ENCODE measurements around the gene RNF217. TPM values are rescaled to one million over a fixed set of nuclear protein-coding genes. Genes with fewer than 3 reads are reported as not detected.

The RNF217 gene
- total RNA-seq, 1 donor from 2014 or later: 2.2 TPM

DNA sequence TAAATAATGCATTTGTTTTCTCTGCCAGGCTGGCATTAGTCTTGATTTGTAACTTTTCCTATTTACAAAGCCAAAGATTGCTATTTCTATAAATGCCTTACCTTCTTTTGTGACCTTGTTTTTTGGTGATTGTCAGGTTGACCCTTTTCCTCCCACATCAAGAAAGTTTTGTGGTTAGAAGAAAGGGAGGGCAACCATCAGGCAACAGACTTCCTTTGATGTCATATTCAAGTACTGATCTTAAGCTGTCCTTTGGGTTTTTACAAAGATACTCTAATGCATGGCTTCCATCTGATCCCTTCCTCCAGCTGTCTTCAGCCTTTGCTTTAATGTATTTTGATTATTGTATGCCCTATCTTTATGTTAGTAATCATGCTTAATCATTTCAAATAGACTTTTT is 23.9 kb downstream of the RNF217 start:
- Mint-ChIP-seq H3K4me1 (ENCODE audit: low read depth) (no peaks in the 10 kb centered on the region), H3K9me3 (no peaks in the 10 kb centered on the region), H3K27me3 (ENCODE audit: low read depth) (peaks cover 2% of the 10 kb centered on the region), H3K27ac (no peak overlapping the region), H3K36me3 (ENCODE audit: low read depth) (no peaks in the 10 kb centered on the region), H3K4me3 (ENCODE audit: low read depth) (no peak overlapping the region)
- intact Hi-C loops (cut with micrococcal nuclease): no loop called here
- no peak for DNase-seq (ENCODE audit: low spot score)

DNA sequence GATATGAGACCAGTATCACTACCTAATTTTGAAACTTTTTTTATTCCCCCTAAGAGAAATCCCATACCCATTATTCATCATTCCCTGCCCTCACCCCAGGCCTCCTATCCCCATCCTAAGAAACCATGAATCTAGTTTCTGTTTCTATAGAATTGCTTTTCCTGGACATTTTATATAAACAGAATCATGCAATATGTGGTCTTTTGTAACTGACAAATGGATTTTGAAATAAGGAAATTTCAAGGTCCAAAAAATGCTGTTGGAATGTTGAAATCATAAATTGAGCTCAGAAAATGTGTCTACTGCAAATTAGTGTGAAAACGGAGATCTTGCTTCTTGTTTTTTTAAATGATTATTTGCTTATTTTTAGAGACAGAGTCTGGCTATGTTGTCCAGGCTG is 25.1 kb downstream of the RNF217 start:
- intact Hi-C loops (cut with micrococcal nuclease): no loop called here
- peaks cover 2% of the 10 kb centered on the region for H3K27me3 Mint-ChIP-seq (ENCODE audit: low read depth)
- no peak overlapping the region for H3K27ac Mint-ChIP-seq

DNA sequence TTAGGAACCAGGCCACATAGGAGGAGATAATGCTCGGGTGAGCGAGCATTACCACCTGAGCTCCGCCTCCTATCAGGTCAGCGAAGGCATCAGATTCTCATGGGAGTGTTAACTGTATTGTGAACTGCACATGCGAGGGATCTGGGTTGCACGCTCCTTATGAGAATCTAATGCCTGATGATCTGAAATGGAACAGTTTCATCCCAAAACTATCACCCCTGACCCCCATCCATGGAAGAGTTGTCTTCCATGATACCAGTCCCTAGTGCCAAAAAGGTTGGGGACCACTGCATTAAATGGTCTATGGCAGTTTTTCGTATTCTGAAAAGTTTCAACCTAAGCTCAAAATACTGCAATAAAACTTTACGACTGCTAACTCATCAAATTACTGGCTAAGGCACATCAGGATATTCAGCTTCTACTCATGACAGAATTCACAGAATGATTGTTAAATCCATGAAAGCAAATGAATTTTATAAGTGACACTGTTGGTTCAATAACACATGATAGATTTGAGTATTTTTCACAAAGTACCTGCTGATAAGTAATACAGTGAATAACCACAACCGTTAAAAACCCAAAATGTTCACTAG is 25.9 kb downstream of the RNF217 start:
- Mint-ChIP-seq H3K4me1 (ENCODE audit: low read depth) (no peaks in the 10 kb centered on the region), H3K27ac (no peak overlapping the region), H3K36me3 (ENCODE audit: low read depth) (no peaks in the 10 kb centered on the region), H3K9me3 (no peaks in the 10 kb centered on the region), H3K4me3 (ENCODE audit: low read depth) (no peak overlapping the region), H3K27me3 (ENCODE audit: low read depth) (peaks cover 2% of the 10 kb centered on the region)
- no peak for DNase-seq (ENCODE audit: low spot score)
- intact Hi-C loops (cut with micrococcal nuclease): no loop called here

More for the DNA sequence above, 25.1 kb downstream of the RNF217 start:
- H3K4me3 Mint-ChIP-seq (ENCODE audit: low read depth): no peak overlapping the region
- DNase-seq (ENCODE audit: low spot score): no peak
- no peaks in the 10 kb centered on the region for H3K4me1 Mint-ChIP-seq (ENCODE audit: low read depth)
- H3K9me3 Mint-ChIP-seq: no peaks in the 10 kb centered on the region
- no peaks in the 10 kb centered on the region for H3K36me3 Mint-ChIP-seq (ENCODE audit: low read depth)

DNA sequence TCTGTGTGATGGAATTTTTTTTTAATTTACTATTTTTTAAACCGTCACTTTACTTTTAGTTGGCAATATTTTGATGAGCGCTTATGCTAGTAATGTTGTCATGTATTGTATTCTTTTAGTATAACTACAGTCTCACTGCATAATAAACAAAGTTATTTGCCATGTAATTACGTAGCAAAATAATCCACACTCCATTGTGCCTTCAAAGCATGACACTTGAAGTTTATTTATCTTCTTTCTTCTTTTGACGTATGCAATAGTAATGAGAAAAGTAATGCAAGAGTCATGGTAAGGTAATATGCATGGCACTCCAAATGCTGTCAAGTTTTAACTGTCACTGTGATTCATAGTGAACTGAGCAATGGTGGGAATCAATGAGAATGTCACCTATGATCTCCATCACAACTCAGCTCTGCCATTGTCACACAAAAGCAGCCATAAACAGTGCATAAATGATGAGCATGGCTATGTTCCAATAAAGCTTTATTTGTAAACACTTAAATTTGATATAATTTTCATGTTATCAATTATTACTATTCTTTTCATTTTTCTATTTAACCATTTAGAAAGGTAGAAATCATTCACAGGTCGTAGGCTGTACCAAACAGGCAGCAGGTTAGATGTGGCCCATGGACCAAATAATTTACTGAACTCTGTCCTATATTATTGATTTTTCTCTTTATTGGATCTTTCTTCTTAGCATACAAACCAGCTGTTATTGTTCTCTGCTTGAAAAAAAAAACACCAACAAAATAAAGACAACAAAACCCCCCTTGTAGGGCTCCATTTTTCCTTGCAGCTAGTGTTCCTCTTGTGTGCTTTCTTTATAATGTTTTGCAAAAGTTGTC is 27.1 kb downstream of the RNF217 start:
- intact Hi-C loops (cut with micrococcal nuclease): no loop called here
- H3K9me3 Mint-ChIP-seq: no peaks in the 10 kb centered on the region
- no peak overlapping the region for H3K27ac Mint-ChIP-seq
- no peaks in the 10 kb centered on the region for H3K4me1 Mint-ChIP-seq (ENCODE audit: low read depth)
- H3K27me3 Mint-ChIP-seq (ENCODE audit: low read depth): peaks cover 2% of the 10 kb centered on the region
- no peak overlapping the region for H3K4me3 Mint-ChIP-seq (ENCODE audit: low read depth)
- no peaks in the 10 kb centered on the region for H3K36me3 Mint-ChIP-seq (ENCODE audit: low read depth)
- no peak for DNase-seq (ENCODE audit: low spot score)

DNA sequence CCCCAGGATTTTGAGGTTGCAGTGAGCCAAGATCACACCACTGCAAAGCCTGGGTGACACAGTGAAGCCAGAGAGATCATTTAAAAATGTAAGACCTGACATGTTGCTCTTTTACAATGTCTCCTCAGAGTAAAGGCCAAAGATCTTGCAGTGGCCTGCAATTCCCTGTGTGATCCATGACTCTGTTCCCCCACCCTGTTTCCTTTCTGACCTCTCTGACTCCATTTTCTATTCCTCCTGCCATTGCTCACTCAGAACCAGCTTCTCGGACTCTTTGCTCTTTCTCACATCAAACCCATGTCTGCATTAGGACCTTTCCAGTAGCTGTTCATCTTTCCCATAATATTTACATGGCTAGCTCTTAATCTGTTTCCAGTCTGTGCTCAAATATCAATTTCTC is 28.8 kb downstream of the RNF217 start:
- DNase-seq (ENCODE audit: low spot score): no peak
- H3K4me1 Mint-ChIP-seq (ENCODE audit: low read depth): no peaks in the 10 kb centered on the region
- intact Hi-C loops (cut with micrococcal nuclease): no loop called here
- H3K27me3 Mint-ChIP-seq (ENCODE audit: low read depth): peaks cover 2% of the 10 kb centered on the region
- no peak overlapping the region for H3K4me3 Mint-ChIP-seq (ENCODE audit: low read depth)
- H3K36me3 Mint-ChIP-seq (ENCODE audit: low read depth): no peaks in the 10 kb centered on the region
- no peak overlapping the region for H3K27ac Mint-ChIP-seq
- H3K9me3 Mint-ChIP-seq: no peaks in the 10 kb centered on the region

DNA sequence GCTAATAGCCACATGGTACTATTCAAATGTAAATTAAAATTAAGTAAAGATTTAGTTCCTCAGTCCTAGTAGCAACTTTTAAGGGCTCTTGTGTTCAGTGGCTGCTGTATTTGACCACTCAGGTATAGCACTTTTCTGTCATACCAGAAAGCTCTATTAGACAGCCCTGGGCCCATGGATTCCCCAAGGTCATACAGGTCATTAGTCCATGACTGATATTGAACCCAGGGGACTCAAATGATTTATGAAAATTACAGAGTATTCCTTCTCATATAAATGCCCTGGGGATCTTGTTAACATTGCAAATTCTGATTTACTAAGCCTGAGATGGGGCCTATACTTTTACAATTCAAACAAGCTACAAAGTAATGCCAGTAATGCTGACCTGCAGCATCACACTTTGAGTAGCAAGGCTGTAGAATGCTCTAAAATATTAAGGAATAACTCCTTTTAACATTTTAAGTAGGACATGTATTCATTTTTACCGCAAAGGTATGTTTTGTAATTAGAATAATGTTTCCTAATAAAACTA is 29.6 kb downstream of the RNF217 start:
- Mint-ChIP-seq H3K9me3 (no peaks in the 10 kb centered on the region), H3K4me1 (ENCODE audit: low read depth) (no peaks in the 10 kb centered on the region), H3K27me3 (ENCODE audit: low read depth) (peaks cover 2% of the 10 kb centered on the region), H3K4me3 (ENCODE audit: low read depth) (no peak overlapping the region), H3K36me3 (ENCODE audit: low read depth) (no peaks in the 10 kb centered on the region), H3K27ac (no peak overlapping the region)
- intact Hi-C loops (cut with micrococcal nuclease): no loop called here
- DNase-seq (ENCODE audit: low spot score): no peak

DNA sequence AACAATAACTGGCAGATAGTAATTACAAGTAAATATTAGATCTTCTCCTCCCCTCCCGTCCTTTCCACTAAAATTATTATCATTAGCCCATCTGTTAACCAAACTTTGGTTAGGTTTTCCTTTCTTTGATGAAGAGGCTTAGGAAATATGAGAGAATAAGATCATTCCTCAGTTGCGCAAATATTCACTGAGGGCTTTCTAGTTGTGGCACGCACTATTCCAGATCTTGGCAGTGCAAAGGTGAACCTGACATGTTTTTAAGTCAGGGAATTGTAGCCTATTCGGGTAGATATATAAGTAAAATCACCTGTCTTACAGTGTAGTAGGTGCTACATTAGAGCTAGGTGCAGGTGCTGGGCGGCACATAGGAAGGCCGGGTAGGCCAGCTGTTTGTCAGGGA is 31.1 kb downstream of the RNF217 start:
- Mint-ChIP-seq H3K27ac (no peak overlapping the region), H3K4me3 (ENCODE audit: low read depth) (no peak overlapping the region), H3K27me3 (ENCODE audit: low read depth) (peaks cover 2% of the 10 kb centered on the region), H3K4me1 (ENCODE audit: low read depth) (no peaks in the 10 kb centered on the region), H3K9me3 (no peaks in the 10 kb centered on the region), H3K36me3 (ENCODE audit: low read depth) (no peaks in the 10 kb centered on the region)
- DNase-seq (ENCODE audit: low spot score): no peak
- intact Hi-C loops (cut with micrococcal nuclease): no loop called here

DNA sequence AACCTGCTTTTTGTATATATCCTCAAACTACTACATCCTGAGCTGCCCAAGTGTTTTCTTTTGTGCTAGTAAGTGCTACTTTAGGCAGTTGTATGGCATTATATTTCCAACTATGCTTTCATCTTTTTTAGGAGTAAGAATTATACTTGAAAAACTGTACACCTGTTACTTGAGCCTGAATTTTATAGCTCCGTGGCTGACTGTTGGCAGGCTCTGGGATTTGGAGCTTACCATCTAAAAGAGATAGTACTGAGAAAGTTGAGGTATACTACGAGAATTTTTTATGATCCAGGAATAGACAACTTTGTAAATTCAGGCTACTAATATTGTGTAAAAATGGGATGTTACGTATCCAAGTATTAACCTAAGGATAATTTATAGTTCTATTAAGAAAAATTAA is 32.4 kb downstream of the RNF217 start:
- no peak overlapping the region for H3K27ac Mint-ChIP-seq
- H3K4me1 Mint-ChIP-seq (ENCODE audit: low read depth): no peaks in the 10 kb centered on the region
- H3K27me3 Mint-ChIP-seq (ENCODE audit: low read depth): peaks cover 2% of the 10 kb centered on the region
- no peaks in the 10 kb centered on the region for H3K9me3 Mint-ChIP-seq
- intact Hi-C loops (cut with micrococcal nuclease): no loop called here
- H3K36me3 Mint-ChIP-seq (ENCODE audit: low read depth): no peaks in the 10 kb centered on the region
- DNase-seq (ENCODE audit: low spot score): no peak
- H3K4me3 Mint-ChIP-seq (ENCODE audit: low read depth): no peak overlapping the region

DNA sequence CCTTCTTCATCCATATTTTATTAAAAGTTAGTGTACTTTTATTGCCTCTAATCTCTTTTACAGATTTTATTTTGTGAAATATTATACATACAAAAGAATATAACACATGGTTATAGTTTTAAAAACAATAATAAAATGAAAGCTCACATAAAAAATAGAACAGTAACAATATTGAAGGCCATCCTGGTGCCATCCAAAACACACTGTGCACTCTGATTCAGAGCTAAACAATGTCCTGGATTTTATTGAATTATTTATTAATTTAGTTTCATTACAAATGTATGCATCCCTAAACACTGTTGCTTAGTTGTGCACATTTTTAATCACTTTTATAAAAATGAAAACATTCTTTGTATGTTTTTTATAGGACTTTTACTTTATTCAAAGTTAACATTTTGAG is 32.9 kb downstream of the RNF217 start:
- no peaks in the 10 kb centered on the region for H3K27me3 Mint-ChIP-seq (ENCODE audit: low read depth)
- no peak overlapping the region for H3K4me3 Mint-ChIP-seq (ENCODE audit: low read depth)
- H3K9me3 Mint-ChIP-seq: no peaks in the 10 kb centered on the region
- H3K4me1 Mint-ChIP-seq (ENCODE audit: low read depth): no peaks in the 10 kb centered on the region
- H3K36me3 Mint-ChIP-seq (ENCODE audit: low read depth): no peaks in the 10 kb centered on the region
- intact Hi-C loops (cut with micrococcal nuclease): no loop called here
- DNase-seq (ENCODE audit: low spot score): no peak
- no peak overlapping the region for H3K27ac Mint-ChIP-seq

DNA sequence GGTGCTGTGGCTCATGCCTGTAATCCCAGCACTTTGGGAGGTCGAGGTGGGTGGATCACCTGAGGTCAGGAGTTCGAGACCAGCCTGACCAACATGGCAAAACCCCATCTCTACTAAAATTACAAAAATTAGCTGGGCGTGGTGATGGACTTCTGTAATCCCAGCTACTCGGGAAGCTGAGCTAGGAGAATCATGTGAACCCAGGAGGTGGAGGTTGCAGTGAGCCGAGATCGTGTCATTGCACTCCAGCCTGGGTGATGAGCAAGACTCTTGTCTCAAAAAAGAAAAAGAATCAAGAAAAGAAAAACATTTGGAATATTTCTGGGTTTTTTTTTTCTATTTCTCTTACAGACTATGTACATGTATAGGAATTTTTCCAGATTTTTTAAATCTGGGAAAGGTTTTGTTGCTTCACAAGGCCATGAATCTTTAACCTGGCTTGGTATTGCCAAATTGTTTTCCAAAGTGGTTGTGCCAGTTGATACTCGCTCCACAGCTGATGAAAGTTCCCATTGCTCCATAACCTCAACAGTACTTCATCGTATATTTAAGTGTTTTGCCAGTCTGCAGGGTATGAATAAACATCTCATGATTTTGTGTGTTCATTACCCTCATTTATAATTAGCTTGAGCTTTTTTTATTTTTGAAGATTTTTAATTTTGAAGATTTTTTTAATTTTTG is 33.5 kb downstream of the RNF217 start:
- Mint-ChIP-seq H3K27ac (no peak overlapping the region), H3K27me3 (ENCODE audit: low read depth) (no peaks in the 10 kb centered on the region), H3K36me3 (ENCODE audit: low read depth) (no peaks in the 10 kb centered on the region), H3K9me3 (no peaks in the 10 kb centered on the region), H3K4me1 (ENCODE audit: low read depth) (no peaks in the 10 kb centered on the region), H3K4me3 (ENCODE audit: low read depth) (no peak overlapping the region)
- intact Hi-C loops (cut with micrococcal nuclease): no loop called here
- DNase-seq (ENCODE audit: low spot score): no peak

DNA sequence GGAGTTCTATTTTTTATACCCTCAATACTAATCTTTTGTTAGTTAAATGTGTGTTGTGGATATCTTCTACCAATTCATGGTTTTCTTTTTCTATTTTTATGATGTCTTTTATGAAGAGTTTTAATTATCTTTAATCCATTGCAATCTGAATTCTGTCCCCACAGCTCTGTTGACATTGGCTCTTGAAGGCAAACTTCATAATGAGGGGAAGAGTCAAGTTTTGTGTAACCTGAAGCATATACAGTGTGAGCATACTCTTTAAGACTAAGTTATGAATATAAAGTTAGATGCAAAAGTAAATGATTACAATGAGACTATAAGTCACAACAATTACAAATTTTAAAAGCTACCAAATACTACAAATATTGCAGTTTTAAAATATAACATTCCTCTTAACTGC is 34.2 kb downstream of the RNF217 start:
- H3K9me3 Mint-ChIP-seq: no peaks in the 10 kb centered on the region
- H3K4me3 Mint-ChIP-seq (ENCODE audit: low read depth): no peak overlapping the region

DNA sequence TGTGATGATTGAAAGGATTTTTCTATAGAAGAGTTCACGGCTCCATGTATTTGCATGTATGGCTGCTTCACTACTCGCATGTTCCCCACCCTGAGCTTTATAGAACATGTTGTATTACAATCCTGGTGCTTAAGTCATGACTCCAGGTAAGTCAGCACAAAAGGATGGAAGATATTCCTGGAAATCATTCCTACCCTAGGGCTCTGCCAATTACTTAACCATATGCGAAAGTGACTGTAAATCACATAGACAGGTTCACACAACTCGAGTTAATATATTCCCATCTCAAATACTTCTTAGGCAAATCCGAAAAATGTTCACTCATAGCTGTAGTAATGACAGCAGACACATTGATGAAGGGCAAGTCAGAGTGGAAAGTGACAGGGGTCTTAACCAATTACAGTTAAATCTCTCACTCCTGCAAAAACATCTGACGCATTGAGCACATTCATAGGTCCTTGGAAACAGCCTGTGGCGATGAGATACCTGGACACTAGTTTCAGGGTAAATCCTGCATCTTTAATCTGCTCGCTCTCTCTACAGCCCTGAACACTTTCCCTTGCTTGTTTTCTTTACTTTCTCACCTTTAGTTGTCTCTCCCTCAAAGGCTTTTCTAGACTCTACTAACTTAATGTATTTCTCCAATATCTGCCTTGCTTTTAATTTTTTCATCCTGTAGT is 35.1 kb downstream of the RNF217 start:
- DNase-seq (ENCODE audit: low spot score): no peak
- H3K4me3 Mint-ChIP-seq (ENCODE audit: low read depth): no peak overlapping the region
- no peaks in the 10 kb centered on the region for H3K27me3 Mint-ChIP-seq (ENCODE audit: low read depth)
- H3K27ac Mint-ChIP-seq: no peak overlapping the region
- H3K4me1 Mint-ChIP-seq (ENCODE audit: low read depth): no peaks in the 10 kb centered on the region
- intact Hi-C loops (cut with micrococcal nuclease): no loop called here
- H3K9me3 Mint-ChIP-seq: no peaks in the 10 kb centered on the region
- H3K36me3 Mint-ChIP-seq (ENCODE audit: low read depth): no peaks in the 10 kb centered on the region

More for the DNA sequence above, 34.2 kb downstream of the RNF217 start:
- Mint-ChIP-seq H3K27ac (no peak overlapping the region), H3K27me3 (ENCODE audit: low read depth) (no peaks in the 10 kb centered on the region), H3K36me3 (ENCODE audit: low read depth) (no peaks in the 10 kb centered on the region), H3K4me1 (ENCODE audit: low read depth) (no peaks in the 10 kb centered on the region)
- DNase-seq (ENCODE audit: low spot score): no peak
- intact Hi-C loops (cut with micrococcal nuclease): no loop called here

Measured in activated T-helper 2 cell treated with anti-CD3 and anti-CD28 coated beads, Interferon-gamma antibody, Interleukin-2, Interleukin-4, amounts not matched to agents 10 μg/mL and 5 μg/mL and 100 μg/mL, durations not matched to agents 14 hours and 24 hours and 36 hours (primary cell).